Progenitor cell of endocrine pancreas (in vitro differentiated cells): ENCODE results near the gene MS4A6A. TPM values are rescaled to one million over a fixed set of nuclear protein-coding genes. Genes with fewer than 3 reads are reported as not detected.
"Not testable (repeated sequence)": the region's sequence is repeated elsewhere in the genome, so short reads cannot be mapped to it uniquely, and the experiment has no call there.

Experiments used
- DNase-seq: peaks from one replicate; pipeline ENCODE4 v3.0.0; 2021; ENCODE audit warnings: low spot score; ENCODE audit not compliant: unreplicated experiment
- H3K27ac Mint-ChIP-seq: 2 replicates; pipeline ENCODE4 v1.8.0; 2021; ENCODE audit warnings: mild to moderate bottlenecking, moderate library complexity, mixed read lengths
- H3K27me3 Mint-ChIP-seq: 2 replicates; pipeline ENCODE4 v1.8.0; 2021; ENCODE audit warnings: mixed read lengths
- H3K36me3 Mint-ChIP-seq: 2 replicates; pipeline ENCODE4 v1.8.0; 2022; ENCODE audit warnings: mixed read lengths; ENCODE audit not compliant: insufficient read depth
- H3K4me1 Mint-ChIP-seq: 2 replicates; pipeline ENCODE4 v1.8.0; 2021; ENCODE audit warnings: low read depth, mixed read lengths
- H3K4me3 Mint-ChIP-seq: 2 replicates; pipeline ENCODE4 v1.8.0; 2021; ENCODE audit warnings: low read depth, mild to moderate bottlenecking, moderate library complexity, mixed read lengths
- H3K9me3 Mint-ChIP-seq: 2 replicates; pipeline ENCODE4 v1.8.0; 2021; ENCODE audit warnings: low read depth, mixed read lengths
- total RNA-seq: library from RNA; stranded (reverse); gene quantifications from 2 replicates; pipeline ENCODE4 v1.2.1, GENCODE V29; 2021
- TF ChIP-seq, protein P1 (sequence below): fragments of 200-600 bp; sonication (generic); IDR thresholded peaks from one replicate; pipeline ENCODE4 v1.5.0; 2021; ENCODE audit warnings: antibody characterized with exemption, mild to moderate bottlenecking; ENCODE audit not compliant: unreplicated experiment

MS4A6A gene
- total RNA-seq, 1 donor from 2014 or later = not detected

DNA sequence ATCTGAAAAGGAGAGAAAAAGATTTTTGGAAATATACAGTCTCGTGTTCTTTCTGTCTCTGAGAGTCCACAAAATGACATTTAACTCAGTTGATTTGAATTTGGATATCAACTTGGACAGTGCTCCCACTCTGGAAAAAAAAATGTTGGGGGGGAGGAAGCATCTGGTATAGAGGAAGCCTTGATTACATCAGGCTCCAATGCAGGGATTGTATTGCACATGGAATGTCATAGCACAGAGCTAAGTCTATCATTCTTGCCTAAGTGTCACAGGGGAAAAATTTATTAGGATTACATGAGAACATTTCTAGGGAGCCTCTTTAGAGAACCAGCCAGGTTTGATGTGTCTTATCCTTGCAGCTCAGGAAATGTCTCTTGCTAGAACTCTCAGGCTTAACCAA is 23.0 kb downstream of the MS4A6A start:
- DNase-seq = no peak
- Mint-ChIP-seq H3K27ac (no peak overlapping the region), H3K36me3 (no peaks in the 10 kb centered on the region), H3K4me1 (no peaks in the 10 kb centered on the region), H3K27me3 (no peaks in the 10 kb centered on the region), H3K4me3 (no peak overlapping the region), H3K9me3 (peaks cover 7% of the 10 kb centered on the region)
- TF ChIP-seq, protein P1, sequence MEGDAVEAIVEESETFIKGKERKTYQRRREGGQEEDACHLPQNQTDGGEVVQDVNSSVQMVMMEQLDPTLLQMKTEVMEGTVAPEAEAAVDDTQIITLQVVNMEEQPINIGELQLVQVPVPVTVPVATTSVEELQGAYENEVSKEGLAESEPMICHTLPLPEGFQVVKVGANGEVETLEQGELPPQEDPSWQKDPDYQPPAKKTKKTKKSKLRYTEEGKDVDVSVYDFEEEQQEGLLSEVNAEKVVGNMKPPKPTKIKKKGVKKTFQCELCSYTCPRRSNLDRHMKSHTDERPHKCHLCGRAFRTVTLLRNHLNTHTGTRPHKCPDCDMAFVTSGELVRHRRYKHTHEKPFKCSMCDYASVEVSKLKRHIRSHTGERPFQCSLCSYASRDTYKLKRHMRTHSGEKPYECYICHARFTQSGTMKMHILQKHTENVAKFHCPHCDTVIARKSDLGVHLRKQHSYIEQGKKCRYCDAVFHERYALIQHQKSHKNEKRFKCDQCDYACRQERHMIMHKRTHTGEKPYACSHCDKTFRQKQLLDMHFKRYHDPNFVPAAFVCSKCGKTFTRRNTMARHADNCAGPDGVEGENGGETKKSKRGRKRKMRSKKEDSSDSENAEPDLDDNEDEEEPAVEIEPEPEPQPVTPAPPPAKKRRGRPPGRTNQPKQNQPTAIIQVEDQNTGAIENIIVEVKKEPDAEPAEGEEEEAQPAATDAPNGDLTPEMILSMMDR = no peak

DNA sequence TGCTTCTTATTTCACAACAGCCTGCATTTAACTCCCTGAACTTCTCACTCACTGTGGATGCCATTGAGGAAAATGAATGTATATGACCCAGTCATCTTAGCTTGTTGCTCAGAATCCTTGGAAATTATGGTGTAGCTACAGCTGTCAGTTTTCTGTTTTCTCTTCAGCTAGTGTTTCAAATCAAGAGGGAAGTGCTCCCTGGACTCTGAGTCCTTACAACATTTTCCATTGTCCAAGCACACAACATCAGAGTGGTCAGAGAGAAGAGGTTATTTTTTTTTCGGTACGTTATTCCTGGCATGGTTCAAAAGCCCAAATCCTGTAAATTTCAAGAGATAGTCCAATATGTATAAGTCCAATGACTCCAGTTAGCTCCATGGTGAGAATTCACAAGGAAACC is 23.6 kb downstream of the MS4A6A start:
- TF ChIP-seq, protein P1 = no peak
- Mint-ChIP-seq H3K27ac (no peak overlapping the region), H3K36me3 (no peaks in the 10 kb centered on the region), H3K4me3 (no peak overlapping the region), H3K9me3 (peaks cover 4% of the 10 kb centered on the region), H3K27me3 (no peaks in the 10 kb centered on the region), H3K4me1 (no peaks in the 10 kb centered on the region)
- DNase-seq = no peak

GRCh38 chr11:60158636-60159035 is 24.2 kb downstream of the MS4A6A start:
- H3K4me1 Mint-ChIP-seq = no peaks in the 10 kb centered on the region
- no peak overlapping the region for H3K27ac Mint-ChIP-seq
- no peaks in the 10 kb centered on the region for H3K27me3 Mint-ChIP-seq
- H3K36me3 Mint-ChIP-seq = no peaks in the 10 kb centered on the region
- peaks cover 4% of the 10 kb centered on the region for H3K9me3 Mint-ChIP-seq
- TF ChIP-seq, protein P1 = no peak
- DNase-seq = no peak
- no peak overlapping the region for H3K4me3 Mint-ChIP-seq

- Mint-ChIP-seq H3K36me3 (no peaks in the 10 kb centered on the region), H3K9me3 (peaks cover 7% of the 10 kb centered on the region), H3K4me1 (no peaks in the 10 kb centered on the region), H3K27ac (no peak overlapping the region), H3K27me3 (no peaks in the 10 kb centered on the region), H3K4me3 (no peak overlapping the region)
- TF ChIP-seq, protein P1 = no peak
- no peak for DNase-seq
Observed at GRCh38 chr11:60155931-60156330, 27.0 kb downstream of the MS4A6A start.

DNA sequence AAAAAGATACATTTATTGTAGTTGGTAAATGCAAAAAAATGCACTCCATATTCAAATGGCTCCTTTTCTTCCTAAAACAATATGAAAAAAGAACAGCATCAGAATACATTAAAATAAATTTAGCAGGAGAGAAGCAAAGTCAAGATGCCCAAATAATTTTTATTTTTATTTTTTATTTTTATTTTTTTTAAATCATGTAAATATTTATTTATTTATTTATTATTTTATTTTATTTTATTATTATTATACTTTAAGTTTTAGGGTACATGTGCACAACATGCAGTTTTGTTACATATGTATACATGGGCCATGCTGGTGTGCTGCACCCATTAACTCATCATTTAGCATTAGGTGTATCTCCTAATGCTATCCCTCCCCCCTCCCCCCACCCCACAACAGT is 30.2 kb downstream of the MS4A6A start:
- not testable (repeated sequence) for H3K4me1 Mint-ChIP-seq, H3K27me3 Mint-ChIP-seq, H3K36me3 Mint-ChIP-seq, DNase-seq, H3K27ac Mint-ChIP-seq, H3K9me3 Mint-ChIP-seq, H3K4me3 Mint-ChIP-seq

DNA sequence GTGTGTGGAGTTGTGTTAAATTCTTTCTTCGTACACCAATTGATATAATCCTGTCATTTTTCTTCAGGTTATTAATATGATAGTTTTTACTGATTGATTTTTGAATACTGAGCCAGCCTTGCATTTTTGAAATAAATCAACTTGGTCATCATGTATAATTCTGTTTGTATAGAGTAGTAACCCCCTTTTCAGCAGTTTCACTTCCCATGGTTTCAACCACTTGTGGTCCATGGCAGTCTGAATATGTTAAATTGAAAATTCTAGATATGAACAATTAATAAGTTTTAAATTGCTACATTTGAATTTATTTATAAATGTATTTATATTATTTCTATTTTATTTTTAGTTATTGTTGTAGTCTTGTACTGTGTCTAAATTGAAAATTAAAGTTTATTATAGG is 32.6 kb downstream of the MS4A6A start:
- no peaks in the 10 kb centered on the region for H3K4me1 Mint-ChIP-seq

More for the DNA sequence above, 32.6 kb downstream of the MS4A6A start:
- Mint-ChIP-seq H3K27ac (no peak overlapping the region), H3K36me3 (no peaks in the 10 kb centered on the region), H3K9me3 (peaks cover 3% of the 10 kb centered on the region), H3K4me3 (no peak overlapping the region), H3K27me3 (no peaks in the 10 kb centered on the region)
- DNase-seq = no peak
- TF ChIP-seq, protein P1 = no peak
